Measurements from ENCODE around the gene IPCEF1.

DNA sequence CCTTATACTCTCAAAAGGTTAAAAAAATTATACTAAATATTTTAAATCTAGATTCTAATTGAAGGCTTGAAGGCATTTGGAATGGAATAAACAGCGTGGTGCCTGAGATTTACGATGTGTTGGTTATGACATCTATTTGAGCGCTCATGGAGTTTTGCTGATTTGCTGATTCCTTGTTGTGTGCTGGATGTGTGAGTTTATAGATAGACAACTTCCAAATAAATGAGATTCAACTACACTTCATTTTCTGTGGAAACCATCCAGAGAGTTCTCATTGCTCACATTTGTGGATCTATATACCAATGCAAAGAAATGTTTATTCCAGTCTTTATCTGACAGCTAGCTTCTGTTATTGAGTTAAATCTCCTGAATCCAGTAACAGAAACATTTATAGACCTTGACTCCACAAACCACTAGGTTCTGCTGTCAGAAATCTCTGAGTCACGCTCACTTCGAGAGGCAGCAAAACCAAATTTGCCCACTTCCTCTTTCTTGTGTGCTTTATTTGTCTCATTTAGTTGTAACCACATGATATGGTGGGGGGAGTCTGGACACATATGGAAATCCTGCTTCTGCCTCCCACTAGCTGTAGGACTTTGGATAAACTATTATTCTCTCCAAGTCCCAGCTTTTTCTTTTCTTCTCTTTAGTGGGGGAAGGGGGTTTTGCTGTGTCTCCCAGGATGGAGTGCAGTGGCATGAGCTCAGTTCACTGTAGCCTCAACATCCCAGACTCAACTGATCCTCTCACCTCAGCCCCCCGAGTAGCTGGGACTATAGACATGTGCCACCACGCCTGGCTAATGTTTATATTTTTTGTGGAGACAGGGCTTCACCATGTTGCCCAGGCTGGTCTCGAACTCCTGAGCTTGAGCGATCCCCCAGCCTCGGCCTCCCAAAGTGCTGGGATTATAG lies 54.5 kb downstream of the IPCEF1 start:
- no peak for TF ChIP-seq CTCF (IDR thresholded peaks at IDR 0.05)
- TF ChIP-seq POLR2A (IDR thresholded peaks at IDR 0.05) = no peak
